OCI-LY7 (cell line): ENCODE results near the gene LZTS2. TPM values are rescaled to one million over a fixed set of nuclear protein-coding genes. Genes with fewer than 3 reads are reported as not detected.

ENCODE experiments used
- BruUV-seq: library from RNA; stranded (reverse); fragments of 400-500 nt; replicated peaks from 2 replicates; lab custom pipeline; 2021; lab: Mats Ljungman, UMichigan
- CTCF ChIA-PET: fragments of 300-600 bp; sonication (Branson Sonifier 250); formaldehyde crosslinking; loops from one replicate; lab custom pipeline; 2022; ENCODE audit warnings: antibody characterized with exemption; ENCODE audit not compliant: unreplicated experiment; lab: Charles Lee
- POLR2A ChIA-PET: fragments of 300-600 bp; sonication (Branson Sonifier 250); formaldehyde crosslinking; loops from one replicate; lab custom pipeline; 2022; ENCODE audit warnings: antibody characterized with exemption; lab: Charles Lee
- DNase-seq: peaks from one replicate; pipeline ENCODE4 v3.0.0-alpha.2; 2015; ENCODE audit warnings: low spot score
- H2AFZ ChIP-seq: fragments of 200-600 bp; sonication (generic), shearing (Covaris generic); 2 replicates; pipeline ENCODE4 v1.6.1; 2014; ENCODE audit warnings: mild to moderate bottlenecking, antibody characterized with exemption, low read length, moderate library complexity
- H3K27ac ChIP-seq: fragments of 200-600 bp; sonication (generic); 2 replicates; pipeline ENCODE4 v1.5.1; 2014; ENCODE audit warnings: mixed run types, low read depth, mild to moderate bottlenecking, moderate library complexity, low read length, inconsistent platforms; ENCODE audit not compliant: poor library complexity, severe bottlenecking
- H3K36me3 ChIP-seq: fragments of 200-600 bp; sonication (generic); 2 replicates; pipeline ENCODE4 v1.6.1; 2014; ENCODE audit warnings: mild to moderate bottlenecking, antibody characterized with exemption, low read length, moderate library complexity, mixed read lengths; ENCODE audit not compliant: insufficient read depth
- H3K4me1 ChIP-seq: fragments of 200-600 bp; sonication (generic); 2 replicates; pipeline ENCODE4 v1.5.1; 2014; ENCODE audit warnings: mild to moderate bottlenecking, low read length; ENCODE audit not compliant: insufficient read depth, poor library complexity, severe bottlenecking
- H3K4me2 ChIP-seq: fragments of 200-600 bp; sonication (generic); 2 replicates; pipeline ENCODE4 v1.6.1; 2014; ENCODE audit warnings: mild to moderate bottlenecking, low read length
- H3K4me3 ChIP-seq: fragments of 200-600 bp; sonication (generic); 2 replicates; pipeline ENCODE4 v1.5.1; 2014; ENCODE audit warnings: mild to moderate bottlenecking, low read depth, low read length; ENCODE audit not compliant: poor library complexity, severe bottlenecking
- H3K79me2 ChIP-seq: fragments of 200-600 bp; sonication (generic); 2 replicates; pipeline ENCODE4 v1.6.1; 2016; ENCODE audit warnings: low read depth, mild to moderate bottlenecking, low read length, moderate library complexity, mixed read lengths; ENCODE audit not compliant: insufficient read depth
- H3K9me2 ChIP-seq: fragments of 200-600 bp; sonication (generic); 2 replicates; pipeline ENCODE4 v1.6.1; 2016; ENCODE audit warnings: mild to moderate bottlenecking, low read length, mixed read lengths; ENCODE audit not compliant: insufficient read depth
- H3K9me3 ChIP-seq: fragments of 200-600 bp; sonication (generic); 2 replicates; pipeline ENCODE4 v1.6.1; 2014; ENCODE audit warnings: mild to moderate bottlenecking, mixed run types, low read length, mixed read lengths
- H4K20me1 ChIP-seq: fragments of 200-600 bp; sonication (generic); 2 replicates; pipeline ENCODE4 v1.6.1; 2014; ENCODE audit warnings: mild to moderate bottlenecking, antibody characterized with exemption, low read length, moderate library complexity, mixed read lengths; ENCODE audit not compliant: insufficient read depth
- CTCF ChIP-seq: fragments of 200-600 bp; sonication (generic); conservative IDR thresholded peaks from 2 replicates; pipeline ENCODE4 v1.5.1; 2014; ENCODE audit warnings: mild to moderate bottlenecking, antibody characterized with exemption, low read length, moderate library complexity, mixed read lengths
- EZH2phosphoT487 ChIP-seq: fragments of 200-600 bp; sonication (generic); IDR thresholded peaks from 2 replicates; pipeline ENCODE4 v1.6.1; 2018; ENCODE audit warnings: low read depth, borderline replicate concordance, mild to moderate bottlenecking, mixed run types, antibody characterized with exemption, low read length, moderate library complexity, mixed read lengths
- intact Hi-C: fragments of 100-400 bp; cut with micrococcal nuclease; formaldehyde crosslinking; loops from one replicate; pipeline ENCODE4 v1.10.0; 2022; ENCODE audit not compliant: unreplicated experiment
- total RNA-seq, 2 experiments: library from RNA; depleted of rRNA in 1 of 2; stranded (reverse); fragments of >200 nt in 1 of 2; shearing (Covaris generic) in 1 of 2; gene quantifications; 2 replicates each; pipeline ENCODE4 v1.2.3, GENCODE V29; 2014 to 2022

The LZTS2 gene
- total RNA-seq, 2 experiments from 2014 or later, result 13.6 to 20.3 TPM

DNA sequence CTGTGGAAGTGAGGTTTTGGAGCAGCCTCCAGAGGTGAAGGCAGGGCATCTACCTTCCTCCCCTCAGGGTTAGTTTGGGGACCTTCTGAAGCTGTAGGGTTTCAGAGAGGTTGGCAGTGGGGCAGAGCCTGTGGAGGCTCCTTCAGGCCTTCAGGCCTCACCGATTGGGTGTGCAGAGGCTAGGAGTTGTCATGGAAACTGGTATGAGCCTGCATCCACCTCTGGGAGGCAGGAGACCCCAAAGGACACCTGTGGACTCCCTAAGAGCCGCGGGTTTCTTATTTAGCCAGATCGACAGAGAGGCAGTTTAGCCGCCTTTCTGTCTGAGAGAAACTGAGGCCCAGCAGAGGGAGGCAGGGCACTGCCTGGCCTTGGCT lies 2.0 kb downstream of the LZTS2 start:
- Histone ChIP-seq H3K4me3 (no peak overlapping the region), H3K4me1 (peaks cover 16% of the 10 kb centered on the region), H3K9me3 (no peaks in the 10 kb centered on the region), H2AFZ (no peak overlapping the region), H3K36me3 (no peaks in the 10 kb centered on the region), H4K20me1 (no peaks in the 10 kb centered on the region), H3K27ac (no peak overlapping the region), H3K79me2 (no peaks in the 10 kb centered on the region), H3K4me2 (no peak overlapping the region), H3K9me2 (no peaks in the 10 kb centered on the region)
- no peak for DNase-seq
- ChIA-PET POLR2A (no interaction called here), CTCF (no interaction called here)
- TF ChIP-seq CTCF, result no peak
- TF ChIP-seq EZH2phosphoT487, result no peak
- intact Hi-C loops, result no loop called here
- BruUV-seq, result no TSS peak

GRCh38 chr10:101002456-101002855 lies 2.8 kb downstream of the LZTS2 start:
- Histone ChIP-seq H3K9me2 (no peaks in the 10 kb centered on the region), H3K27ac (no peak overlapping the region), H3K4me3 (no peak overlapping the region), H3K4me2 (no peak overlapping the region), H3K9me3 (no peaks in the 10 kb centered on the region), H4K20me1 (no peaks in the 10 kb centered on the region), H2AFZ (no peak overlapping the region), H3K36me3 (no peaks in the 10 kb centered on the region), H3K4me1 (peaks cover 13% of the 10 kb centered on the region), H3K79me2 (no peaks in the 10 kb centered on the region)
- CTCF ChIA-PET, result interaction anchor here (0.5 kb wide), 1 partner anchor 40 kb away, joined by 3 read pairs; no protein-coding TSS in a partner anchor
- intact Hi-C loops, result no loop called here
- BruUV-seq, result no TSS peak
- no peak for DNase-seq
- POLR2A ChIA-PET, result no interaction called here
- TF ChIP-seq EZH2phosphoT487 (no peak), CTCF (no peak)

DNA sequence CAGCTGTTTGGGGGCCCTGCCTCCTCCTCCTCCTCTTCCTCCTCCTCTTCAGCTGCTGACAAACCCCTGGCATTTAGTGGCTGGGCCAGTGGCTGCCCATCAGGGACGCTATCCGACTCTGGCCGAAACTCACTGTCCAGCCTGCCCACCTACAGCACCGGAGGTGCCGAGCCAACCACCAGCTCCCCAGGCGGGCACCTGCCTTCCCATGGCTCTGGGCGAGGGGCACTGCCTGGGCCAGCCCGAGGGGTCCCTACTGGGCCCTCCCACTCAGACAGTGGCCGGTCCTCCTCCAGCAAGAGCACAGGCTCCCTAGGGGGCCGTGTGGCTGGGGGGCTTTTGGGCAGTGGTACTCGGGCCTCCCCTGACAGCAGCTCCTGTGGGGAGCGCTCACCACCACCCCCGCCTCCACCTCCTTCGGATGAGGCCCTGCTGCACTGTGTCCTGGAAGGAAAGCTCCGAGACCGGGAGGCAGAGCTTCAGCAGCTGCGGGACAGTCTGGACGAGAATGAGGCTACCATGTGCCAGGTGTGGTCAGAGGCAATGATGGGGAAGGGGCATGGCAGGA lies 4.1 kb downstream of the LZTS2 start:
- Histone ChIP-seq H3K4me2 (no peak overlapping the region), H3K36me3 (no peaks in the 10 kb centered on the region), H3K27ac (no peak overlapping the region), H3K79me2 (no peaks in the 10 kb centered on the region), H2AFZ (no peak overlapping the region), H3K4me3 (no peak overlapping the region), H3K9me3 (no peaks in the 10 kb centered on the region), H3K9me2 (no peaks in the 10 kb centered on the region), H4K20me1 (no peaks in the 10 kb centered on the region), H3K4me1 (peaks cover 3% of the 10 kb centered on the region)
- ChIA-PET POLR2A (no interaction called here), CTCF (interaction anchor here (2.4 kb wide), 1 partner anchor 11 kb away, joined by 6 read pairs; no protein-coding TSS in a partner anchor)
- intact Hi-C loops, result no loop called here
- TF ChIP-seq CTCF (no peak), EZH2phosphoT487 (no peak)
- BruUV-seq, result no TSS peak
- DNase-seq, result no peak
